Frontal cortex (tissue), 4 donors: Measurements from ENCODE around the gene BLNK. TPM values are rescaled to one million over a fixed set of nuclear protein-coding genes. Genes with fewer than 3 reads are reported as not detected.

Experiments used
- DNase-seq, 2 donors: peaks; one replicate each; pipeline ENCODE4 v3.0.0; 2012; ENCODE audit warnings: low spot score in 2 of 2
- FAIRE-seq: peaks from 2 replicates; lab custom pipeline; 2012; peaks lifted over from hg19 to GRCh38; lab: Jason Lieb, UNC
- total RNA-seq: library from RNA; depleted of rRNA; stranded (reverse); fragments of >200 nt; gene quantifications from one replicate; pipeline ENCODE4 v1.2.3, GENCODE V29; 2014
- donor health status: control.
- donor health status: control.
- donor health status: control.

BLNK gene
- total RNA-seq, 1 donor from 2014 or later: 0.41 TPM

DNA sequence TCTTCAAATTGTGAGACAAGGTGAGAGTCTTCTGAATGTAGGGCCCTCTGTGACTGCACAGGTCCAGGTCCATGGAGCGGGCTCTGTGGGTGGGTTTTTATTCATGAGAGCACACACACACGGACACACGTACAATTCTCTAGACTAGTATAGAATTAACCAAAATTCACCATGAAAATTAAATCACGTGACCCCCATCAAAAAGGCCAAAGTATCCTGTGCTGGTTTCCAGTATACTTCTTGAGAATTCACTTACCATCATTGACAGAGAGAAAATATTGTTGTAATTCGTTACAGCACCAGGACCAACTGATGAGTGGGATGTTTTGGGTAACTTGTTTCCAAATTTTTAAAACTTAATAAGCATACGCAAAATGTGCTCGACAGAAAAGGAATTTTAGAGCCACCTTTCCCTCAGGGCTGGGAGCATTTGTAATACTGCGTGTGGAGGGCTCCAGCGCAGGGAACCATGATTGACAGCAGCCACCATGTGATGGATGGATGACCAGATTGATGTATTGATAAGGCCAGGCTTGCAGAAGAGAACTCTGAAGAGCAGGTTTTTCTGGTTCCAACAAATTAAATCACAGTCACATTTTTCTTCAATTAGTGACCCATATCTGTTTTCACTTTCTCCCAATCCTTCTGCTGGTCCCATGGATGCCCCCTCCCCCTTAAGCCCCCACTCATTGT lies 18.0 kb upstream of the BLNK start:
- no peak for DNase-seq
- FAIRE-seq: no peak

DNA sequence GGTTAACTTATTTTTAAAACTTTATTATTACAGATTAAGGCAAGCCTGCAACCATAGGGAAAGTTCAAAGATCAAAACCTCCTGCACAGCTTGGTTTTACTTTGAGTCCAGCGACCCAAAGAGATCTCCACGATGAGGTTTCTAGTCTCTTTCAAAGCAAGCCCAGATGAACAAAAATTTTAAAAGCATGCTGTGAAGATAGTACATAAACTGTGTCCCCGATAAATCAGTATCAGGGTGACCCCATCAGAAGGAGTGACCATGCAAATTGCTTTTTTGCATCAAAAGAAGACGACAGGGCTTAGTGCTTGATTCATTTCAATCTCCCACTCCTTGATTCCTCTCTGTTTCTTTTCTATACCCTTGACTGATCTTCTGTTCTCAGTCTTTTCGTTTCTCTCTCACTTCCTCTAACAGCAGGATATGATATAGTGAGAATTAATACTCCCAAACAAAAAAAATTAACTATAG lies 16.8 kb upstream of the BLNK start:
- no peak for DNase-seq
- FAIRE-seq: no peak

DNA sequence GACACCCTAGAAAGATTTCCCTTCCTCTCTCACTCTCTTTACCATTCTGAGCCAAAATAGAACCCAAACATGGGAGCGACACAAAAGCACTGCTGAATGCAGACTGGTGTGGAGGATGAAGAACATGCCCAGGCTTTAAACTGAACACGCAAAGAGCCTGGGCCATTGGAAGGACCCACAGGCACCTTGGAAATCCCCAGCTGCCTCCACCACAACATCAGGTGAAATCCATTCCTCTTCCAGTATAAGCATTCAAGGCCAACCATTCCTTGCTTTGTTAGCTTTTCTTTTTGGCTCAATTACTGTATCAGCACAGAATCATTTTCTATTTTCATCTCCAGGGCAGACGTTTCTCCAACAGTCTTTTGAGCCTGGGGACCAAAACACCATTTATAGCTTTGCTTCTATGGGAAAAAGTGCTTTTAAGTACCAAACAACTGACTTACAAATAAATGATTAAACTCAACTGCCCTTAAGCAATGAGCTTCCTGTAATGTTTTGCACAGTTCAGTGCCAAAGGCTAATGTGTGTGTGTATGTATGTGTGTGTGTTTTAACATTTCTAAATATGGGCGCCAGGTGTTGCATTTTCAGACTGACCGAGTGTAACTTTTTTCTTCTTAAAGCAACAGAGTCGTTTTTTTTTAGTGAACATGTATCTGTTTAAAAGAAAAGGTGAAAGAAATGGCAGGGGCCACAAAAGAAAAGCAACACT lies 16.2 kb upstream of the BLNK start:
- FAIRE-seq (no peak), DNase-seq (no peak)

DNA sequence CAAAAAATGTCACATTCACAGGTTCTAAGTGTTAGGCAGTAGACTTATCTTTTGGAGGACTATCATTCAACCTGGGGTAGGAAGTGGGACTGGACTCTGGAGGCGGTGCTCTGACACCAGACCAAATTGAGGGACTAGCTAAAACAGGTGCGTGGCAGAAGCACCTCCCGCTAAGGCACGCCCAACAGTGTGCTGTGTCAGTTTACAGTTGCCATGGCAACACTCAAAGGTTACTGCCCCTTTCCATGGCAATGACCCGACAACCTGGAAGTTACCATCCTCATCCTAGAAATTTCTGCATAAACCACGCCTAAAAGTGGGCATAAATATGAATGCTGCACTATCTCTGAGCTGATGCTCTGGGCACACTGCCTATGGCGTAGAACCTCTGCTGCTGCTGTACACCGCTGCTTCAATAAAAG lies 14.0 kb upstream of the BLNK start:
- DNase-seq (no peak), FAIRE-seq (no peak)

DNA sequence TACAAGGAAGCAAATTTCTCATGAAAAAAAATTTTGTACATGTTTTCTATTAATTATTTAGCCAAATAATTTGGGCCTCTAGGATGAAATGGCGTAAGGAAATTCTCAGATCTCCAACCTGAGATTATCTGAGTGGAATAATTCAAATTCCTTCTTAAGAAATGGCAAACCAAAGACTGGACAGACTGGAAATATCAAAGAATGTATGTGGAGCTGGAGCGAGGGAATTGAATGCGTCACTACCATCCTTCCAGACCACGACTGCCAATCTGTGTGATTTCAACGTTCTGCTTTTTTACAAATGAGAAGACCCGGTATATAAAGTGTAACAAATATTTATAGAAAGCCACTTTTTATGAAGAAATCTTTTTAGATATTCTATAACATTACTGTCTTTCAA lies 12.4 kb upstream of the BLNK start:
- FAIRE-seq (no peak), DNase-seq (no peak)

DNA sequence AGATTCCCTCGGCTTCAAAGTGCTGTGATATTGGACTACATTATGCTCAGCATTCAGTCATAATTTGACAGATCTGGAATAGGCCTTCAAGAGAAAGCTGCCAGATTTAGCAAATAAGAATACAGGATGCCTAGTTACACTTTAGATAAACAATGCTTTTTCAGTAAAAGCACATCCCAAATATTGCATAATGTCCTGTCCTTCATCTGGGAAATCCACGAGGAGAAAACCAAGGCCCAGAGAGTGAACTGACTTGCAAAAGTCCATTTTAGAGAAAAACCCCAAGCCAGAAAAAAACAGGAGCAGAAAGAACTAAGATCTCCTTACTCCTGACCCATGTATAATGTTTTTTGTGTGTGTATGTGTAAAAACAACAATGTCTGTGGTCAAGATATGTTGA lies 12.0 kb upstream of the BLNK start:
- FAIRE-seq: no peak
- DNase-seq: no peak

DNA sequence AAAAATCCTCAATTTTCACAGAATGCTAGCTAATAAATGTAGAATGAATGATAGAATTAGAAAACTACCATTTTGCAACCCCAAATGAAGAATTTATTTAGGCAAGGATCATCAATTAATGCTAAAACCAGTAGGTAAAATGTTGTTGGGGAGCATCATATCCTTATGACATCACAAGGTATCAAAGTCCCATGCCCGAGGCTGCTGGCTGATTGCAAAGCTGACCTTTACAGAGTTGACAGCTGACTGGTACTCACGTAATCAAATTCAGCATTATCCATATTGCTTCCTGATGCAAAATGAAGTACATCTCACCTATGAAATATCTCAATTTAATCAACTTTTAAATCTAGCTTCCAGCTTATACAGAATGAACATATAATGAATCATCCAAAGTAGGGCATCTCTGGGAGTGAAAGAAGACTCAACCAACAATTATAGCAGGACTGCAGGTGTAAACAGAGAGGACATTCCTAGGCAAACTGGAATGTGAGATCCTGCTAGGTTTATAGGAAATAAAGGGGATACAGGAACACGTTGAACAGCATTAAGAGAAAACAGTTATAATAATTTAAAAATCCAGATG lies 10.2 kb upstream of the BLNK start:
- no peak for FAIRE-seq
- no peak for DNase-seq

DNA sequence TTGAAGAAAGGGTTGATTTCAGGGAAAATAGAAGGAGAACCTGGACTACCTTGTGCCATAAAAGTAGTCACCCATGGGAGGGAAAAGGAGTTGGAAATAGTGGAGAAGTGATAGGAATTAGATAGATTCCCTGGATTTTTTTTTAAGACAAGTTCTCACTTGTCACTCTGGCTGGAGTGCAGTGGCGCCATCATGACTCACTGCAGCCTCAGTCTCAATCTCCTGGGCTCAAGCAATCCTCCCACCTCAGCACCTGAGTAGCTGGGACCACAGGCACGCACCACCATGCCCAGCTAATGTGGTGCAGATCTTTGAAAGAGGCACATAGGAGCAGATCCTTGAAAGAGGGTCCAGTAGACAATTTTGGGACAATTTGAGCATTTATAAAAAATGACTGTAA lies 9.5 kb upstream of the BLNK start:
- FAIRE-seq: no peak
- no peak for DNase-seq

DNA sequence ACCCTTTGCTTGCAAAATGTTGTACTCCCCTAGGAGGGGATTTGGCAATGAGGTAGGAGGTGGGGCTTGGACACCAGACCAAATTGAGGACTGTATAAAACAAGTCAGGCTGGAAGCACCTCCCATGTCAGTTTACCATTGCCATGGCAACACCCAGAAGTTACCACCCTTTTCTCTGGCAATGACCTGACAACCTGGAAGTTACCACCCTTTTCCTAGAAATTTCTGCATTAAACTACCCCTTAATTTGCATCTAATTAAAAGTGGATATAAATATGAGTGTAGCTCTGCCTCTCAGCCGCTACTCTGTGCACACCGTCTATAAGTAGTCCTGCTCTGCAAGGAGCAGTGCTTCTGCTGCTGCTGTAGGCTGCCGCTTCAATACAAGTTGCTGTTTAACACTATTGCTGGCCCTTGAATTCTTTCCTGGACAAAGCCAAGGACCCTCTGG lies 7.8 kb upstream of the BLNK start:
- FAIRE-seq (no peak), DNase-seq (no peak)

DNA sequence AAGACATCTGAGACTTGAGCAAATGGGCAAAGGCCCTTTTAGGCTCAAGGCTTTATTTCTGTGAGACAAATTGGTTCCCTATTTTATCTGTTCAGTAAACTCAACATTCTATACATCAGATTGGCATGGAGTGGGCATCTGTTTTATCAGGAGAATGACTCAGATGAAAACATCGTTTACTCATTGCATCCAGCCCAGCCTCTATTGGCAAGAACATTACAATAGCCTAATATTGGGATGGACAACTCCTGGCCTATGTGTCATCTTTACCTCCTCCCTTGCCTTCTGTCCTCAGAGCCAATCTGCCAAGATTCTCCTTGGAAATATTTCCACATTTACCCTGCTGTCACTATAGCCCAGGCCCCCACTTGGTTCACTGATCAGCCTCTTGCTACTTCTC lies 5.5 kb upstream of the BLNK start:
- FAIRE-seq: no peak
- no peak for DNase-seq

DNA sequence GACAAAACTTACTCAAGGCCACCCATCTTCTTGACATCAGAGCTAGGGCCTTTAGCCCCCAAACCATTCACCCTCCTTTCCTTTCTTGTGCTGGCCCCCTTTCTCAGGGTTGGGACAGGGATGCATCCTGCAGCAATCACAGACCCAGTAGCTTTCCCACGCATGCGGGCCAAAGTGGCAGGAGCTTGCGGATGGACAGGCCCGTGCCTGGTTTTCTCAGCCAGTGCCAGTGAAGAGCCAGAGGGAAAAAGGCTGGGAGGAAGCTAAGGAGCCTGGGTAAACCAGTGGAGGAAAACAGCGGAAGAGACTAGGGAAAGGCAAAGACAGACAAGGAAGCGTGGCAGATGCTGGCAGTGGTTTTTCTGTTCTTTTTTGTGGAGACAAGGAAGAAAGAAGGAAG lies 5.1 kb upstream of the BLNK start:
- FAIRE-seq: no peak

DNA sequence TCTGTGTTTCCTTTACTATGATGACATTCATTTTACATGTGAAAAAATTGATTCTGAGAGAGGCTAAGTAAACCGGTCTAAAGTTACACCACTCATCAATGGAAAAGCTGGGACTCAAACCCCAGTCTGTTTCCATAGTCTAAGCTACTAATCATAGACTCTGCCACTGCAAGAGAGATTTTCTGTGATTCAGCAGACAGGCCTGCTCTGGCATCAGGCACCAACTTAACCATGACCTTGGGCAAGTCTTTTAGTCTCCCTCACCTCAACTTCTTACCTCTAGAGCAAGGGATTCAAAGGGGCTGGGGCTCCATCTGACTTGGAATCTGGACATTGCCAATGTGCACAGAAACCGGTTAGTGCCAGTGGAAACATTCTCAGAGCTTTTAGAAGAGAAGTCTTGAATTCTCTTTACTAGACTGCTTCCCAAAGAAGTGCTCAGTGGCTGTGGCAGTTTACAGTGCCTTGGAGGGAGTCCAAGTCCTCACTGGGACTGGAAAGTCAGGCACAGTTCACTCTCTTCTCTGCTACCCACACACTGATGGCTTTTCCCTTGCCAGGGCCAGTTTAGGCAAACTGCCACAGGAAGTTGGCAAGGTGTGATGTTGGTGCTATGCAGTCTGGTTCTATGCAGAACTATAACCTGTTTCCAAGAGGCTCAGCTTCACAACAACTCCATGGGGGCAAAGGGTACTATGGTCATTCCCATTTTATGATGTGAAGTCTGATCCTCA lies 4.5 kb upstream of the BLNK start:
- DNase-seq: no peak

More for the DNA sequence above, 5.1 kb upstream of the BLNK start:
- no peak for DNase-seq

DNA sequence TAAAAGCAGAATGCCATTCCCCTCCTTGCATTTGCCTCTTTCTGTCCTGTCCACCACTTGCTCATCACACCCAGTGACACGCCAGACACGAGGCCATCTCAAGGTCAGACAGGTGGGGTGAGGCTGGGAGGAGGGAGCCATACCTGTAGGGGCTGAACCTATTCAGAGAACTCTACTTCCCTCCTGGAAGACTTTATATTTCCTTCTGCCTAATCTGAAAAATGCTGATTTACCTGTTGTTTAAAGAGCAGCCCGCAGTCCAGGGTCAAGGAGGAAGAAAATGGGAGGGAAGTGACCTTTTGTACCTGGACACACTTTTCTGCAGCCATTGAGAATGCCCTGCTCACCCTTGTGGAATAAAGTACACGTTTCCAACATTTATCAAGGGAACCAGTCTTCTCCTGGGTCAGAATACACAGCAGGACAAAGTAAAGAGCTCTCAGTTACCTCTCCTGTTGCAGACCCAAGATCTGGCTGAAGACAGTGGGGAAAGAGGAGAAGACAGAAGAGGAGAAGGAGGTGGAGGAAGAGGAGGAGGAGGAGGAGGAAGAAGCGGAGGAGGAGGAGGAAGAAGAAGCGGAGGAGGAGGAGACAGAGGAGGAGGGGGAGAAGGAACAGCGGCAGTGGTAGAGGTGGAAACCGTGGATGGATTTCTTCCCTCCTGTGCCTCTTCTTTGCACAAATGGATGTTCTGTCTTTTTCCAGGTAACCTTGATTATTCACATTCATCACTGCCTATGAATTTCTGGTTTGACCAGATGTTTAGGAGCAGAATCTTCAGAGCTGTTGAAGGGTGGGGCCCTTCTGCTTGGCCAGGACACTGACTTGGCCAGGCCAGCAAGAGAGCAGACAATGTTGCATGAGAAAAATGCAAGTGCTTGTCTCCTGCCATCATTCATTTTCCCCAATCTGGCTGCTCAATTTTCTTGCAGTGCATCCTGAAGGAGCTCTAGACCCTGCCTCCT lies 1.2 kb upstream of the BLNK start:
- DNase-seq (no peak), FAIRE-seq (no peak)

More for the DNA sequence above, 4.5 kb upstream of the BLNK start:
- FAIRE-seq: no peak

DNA sequence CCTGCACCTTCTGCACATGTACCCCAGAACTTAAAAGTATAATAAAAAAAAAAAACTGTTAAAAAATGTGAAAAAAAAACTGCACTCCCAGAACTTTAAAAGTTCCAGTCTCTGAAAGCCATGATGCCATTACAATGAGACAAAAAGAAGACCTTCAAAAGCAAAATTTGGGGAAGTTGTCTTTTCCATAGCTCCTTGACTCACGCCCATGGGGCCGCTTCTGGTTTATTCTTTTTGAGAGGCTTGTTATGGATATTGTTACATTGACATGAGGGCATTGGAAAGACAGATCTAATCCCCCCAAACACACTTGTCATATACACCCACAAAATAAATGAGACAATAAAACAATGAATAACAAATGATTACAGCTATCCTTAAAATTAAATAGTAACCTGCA lies 798 bp downstream of the BLNK start:
- FAIRE-seq (no peak), DNase-seq (no peak)

DNA sequence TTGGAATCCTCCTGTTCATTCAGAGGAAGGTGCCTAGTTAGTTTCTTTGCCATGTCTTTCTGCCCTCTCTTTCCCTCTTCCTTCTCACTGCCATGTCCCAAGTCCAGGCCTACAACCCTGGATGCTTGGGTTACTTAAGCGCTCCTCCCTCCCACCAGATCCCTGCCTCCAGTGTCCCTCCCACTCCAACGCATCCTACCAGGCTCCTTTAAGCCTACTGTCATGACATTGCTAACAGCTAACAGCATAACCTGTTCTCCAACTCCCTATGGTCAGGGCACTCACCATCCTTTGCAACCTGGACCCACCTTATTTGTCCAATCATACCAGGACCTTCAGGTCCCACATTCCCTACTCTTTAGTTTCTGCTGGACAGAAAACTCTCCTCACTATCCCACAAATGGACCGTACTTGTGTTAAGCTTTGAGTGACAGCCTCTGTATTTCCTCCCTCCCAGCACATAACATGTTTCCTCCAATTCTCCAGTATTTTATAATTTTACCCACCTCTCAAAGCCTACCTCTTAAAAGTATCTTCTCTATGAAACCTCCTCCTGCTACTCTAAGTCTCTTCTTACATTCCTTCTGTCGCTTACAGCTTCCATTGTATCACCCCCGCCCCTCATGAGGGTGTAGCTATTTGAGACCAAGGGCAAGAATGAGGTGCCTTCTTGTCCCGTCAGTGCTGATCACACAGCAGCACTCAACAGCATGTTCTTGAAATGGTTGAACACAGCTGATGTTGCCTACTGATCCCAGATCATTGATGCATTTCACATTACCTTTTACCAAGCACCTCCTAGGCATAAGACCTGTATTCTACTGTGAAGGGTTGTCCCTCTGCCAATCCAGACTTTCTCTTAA lies 1.7 kb downstream of the BLNK start:
- no peak for FAIRE-seq
- no peak for DNase-seq

DNA sequence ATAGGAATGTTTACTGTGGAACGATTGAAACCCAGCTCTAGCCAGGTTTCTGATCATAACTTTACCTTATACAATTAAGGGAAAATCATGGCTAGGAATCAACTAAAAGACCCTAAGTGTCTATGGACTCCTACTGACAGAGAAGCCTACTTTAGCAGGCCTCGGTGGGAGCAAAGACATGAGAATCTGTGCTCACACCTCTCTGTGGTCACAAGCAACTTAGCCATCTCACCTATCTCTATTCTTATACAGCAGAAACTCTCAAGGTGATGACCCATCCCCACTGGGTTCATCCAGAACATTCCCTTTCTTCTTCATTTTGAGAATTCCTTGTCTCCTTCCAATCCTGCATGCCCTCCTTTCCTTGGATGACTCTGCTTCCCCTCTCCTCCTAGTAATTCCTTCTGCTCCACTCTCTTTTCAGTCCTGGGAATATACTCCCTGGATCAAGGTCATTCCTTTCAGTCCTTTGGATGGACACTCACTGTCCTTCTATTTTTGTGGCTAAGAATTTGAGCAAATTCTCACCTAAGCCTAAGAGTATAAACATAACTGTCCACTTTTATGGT lies 2.9 kb downstream of the BLNK start:
- no peak for FAIRE-seq
- no peak for DNase-seq

DNA sequence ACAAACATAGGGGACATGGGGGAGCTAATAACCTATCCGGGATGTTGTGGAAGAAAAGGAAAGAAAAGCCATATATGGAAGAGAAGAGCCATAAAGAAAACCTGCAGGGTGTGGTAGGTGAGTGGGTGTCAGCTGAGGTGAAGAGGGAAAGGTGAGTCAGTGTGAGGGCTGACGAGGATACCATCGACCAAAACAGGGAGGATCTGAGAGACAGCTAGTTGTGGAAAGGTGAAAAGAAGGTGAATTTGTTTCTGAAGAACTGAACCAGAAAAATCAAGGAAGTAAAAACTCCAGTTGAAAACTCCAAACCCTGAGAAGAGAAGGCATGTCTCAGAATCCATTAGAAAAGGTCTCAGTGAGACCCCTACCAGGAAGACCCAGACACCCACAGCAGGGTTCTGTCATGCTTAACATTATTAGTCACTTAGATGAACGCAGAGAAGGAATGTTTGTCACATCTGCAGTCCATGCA lies 4.1 kb downstream of the BLNK start:
- FAIRE-seq: no peak
- DNase-seq: no peak
